GM18508 (cell line): ENCODE data around the gene ZBED5.
"Not testable (repeated sequence)": the region's sequence is repeated elsewhere in the genome, so short reads cannot be mapped to it uniquely, and the experiment has no call there.

Experiments used
- ATAC-seq: cut with Tn5 transposase; IDR thresholded peaks from one replicate; pipeline ENCODE4 v1.9.1; 2021; ENCODE audit warnings: moderate number of reproducible peaks; ENCODE audit not compliant: insufficient read depth, unreplicated experiment

ZBED5 gene

DNA sequence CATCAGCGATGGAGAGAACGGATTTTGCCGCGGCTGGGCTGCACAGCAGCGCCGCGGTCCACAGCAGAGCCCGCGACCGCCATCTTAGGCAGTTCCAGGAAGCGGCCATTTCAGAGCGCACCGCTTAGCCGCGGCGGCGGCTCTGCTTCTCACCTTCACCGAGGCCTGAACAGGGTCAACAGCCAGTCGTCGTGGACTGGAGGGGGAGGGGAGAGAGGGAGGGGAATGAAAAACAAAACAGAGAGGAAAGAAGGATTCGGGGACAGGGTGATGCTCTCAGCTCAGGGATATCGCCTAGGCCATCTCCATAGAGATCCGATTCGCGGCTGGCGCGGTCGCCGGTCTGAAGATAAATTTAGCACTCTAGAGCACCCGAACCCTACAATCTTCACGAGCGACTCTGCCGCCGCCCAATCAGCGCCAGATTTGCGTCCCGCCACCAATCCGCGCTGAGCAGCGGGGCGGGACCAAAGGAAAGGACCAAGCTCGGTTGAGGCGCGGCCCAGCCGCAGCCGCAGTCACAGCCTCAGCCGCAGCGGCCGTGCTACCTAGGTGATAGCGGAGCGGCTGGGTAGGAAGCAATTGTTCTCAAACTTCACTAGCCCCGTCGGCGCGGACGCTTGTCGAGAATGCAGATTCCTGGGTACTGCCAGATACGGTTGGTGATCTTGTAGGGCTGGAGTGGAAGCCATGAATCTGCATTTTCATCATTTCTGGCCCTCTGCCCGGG, at the start of gene ZBED5:
TSS of gene ZBED5 (minus strand) at position 345 of the 730 bp plus-strand sequence. CDS start 3,108 bp downstream, outside the sequence.
- ATAC-seq = peak; percentile 80

DNA sequence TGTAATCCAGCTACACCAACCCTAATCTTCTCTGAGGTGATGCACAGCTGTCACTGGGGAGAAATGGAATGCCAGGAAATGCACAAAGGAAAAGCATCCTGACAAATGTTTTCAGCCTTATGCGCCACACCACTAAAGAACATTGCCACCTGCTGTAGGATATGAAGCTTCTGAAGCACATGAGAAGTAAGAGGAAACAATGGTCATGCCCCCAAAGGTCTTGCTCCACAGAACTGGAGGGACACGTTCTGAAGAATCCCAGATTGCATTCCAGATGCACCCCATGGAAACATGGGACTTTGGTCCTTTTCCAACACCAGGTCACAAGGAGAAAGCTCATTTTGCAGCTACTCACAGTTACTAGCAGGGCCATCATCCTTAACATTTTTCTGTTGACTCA, 48.7 kb upstream of the ZBED5 start:
- ATAC-seq = no peak

DNA sequence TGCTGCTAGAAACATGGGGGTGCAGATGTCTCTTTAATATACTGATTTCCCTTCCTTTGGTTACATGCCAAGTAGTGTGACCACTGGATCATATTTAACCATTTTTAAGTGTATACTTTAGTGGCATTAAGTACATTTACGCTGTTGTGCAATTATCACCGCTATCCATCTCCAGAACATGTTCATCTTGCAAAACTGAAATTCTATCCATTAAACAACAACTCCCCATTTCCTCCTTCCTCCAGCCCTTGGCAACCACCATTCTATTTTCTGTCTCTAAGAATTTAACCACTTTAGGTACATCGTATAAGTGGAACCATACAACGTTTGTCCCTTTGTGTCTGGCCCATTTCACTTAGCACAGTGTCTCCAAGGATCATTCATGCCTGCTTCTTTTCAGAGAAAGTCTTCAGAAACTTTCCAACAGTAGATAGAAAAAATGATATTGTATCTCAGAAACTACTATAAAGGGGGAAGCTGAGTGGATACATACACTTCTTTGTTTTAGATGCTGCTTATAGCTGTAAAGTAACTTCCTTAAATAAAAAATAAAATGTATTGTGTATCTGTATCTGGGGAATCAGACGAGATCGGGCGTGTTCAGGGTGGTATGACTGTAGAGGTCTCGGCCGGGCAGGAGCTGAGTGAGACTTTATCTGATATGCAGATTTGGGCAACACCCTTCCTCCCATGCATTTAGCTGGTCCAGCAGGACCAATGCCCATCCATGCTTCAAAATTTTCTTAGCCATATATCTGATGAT, 44.6 kb upstream of the ZBED5 start:
- no peak for ATAC-seq

DNA sequence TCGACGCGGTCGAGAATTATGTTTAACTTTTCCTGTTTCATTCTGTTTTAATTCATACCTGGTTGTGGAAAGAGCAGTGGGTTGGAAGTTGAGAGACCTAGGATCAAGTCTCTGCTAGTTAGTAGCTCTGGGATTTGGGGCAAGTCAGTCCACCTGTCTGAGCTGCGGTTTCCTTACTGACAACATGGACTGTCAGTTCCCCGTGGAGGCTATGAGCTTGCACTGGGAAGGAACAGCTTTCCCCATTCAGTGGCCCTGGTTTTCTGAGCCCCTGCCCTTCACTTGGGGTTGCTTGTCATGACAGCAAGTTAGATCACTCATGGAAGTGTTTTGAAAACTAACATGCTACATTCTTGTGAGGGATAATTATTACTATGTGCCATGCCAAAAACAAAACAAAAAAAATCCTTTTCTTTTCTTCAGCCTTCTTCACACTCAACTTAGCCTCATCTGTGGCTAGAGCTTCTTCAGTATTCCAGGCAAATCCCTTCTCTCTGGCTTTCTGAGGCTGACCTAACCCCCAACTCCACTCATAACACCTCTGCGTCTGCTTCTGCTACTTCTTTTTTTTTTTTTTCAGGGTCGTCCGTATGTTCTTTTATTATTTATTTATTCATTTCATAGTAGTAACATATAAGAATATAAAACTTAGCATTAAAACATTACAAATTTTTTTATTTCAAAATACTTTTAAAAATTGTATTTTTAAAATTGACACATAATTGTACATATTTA, 43.0 kb upstream of the ZBED5 start:
- ATAC-seq = no peak

DNA sequence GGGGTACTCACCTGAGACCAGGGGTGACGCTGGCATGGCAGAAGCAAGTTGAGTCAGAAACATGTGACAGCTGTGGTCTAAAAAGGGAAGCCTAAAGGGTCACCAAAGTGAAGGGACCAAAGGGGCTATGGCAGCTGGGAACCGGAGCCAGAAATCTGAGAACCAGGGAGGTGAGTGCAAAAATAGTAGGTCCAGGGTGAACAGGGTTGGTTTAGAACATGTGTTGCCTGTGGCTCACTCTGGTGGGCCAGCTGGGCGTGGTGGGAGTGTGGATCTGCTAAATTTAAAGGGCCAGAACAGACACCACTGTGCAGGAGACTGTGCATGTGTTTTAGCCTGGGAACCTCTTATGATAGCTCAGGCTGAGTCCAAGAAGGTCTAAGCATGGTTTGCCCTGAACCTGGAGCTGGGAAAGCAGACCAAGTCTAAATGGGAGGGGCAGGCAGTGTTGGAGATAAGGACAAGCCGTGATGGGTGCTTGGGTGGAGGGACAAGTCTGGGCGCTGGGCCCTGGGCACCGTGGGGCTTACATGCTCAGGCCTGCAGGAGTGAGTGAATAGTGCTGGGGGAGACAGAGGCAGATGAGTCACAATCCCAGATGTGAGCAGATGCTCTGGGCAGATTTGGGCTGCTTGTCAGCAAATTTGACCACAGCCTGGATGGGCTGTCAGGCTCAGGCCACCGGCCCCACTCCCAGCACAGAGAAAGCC, 41.4 kb upstream of the ZBED5 start:
- ATAC-seq = no peak

DNA sequence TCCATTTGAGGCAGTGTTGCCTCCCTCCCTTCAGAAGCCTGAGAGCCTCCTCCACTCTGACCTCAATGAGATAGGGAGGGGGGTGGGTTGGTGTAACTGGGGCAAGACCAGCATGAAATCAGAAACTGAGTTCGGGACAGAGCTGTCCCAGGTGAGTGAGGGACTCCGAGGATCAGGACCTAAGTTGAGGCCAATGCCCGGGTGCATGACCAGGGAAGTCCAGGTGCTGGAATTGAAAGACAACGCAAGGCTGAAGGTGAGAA, 40.8 kb upstream of the ZBED5 start:
- ATAC-seq = no peak

DNA sequence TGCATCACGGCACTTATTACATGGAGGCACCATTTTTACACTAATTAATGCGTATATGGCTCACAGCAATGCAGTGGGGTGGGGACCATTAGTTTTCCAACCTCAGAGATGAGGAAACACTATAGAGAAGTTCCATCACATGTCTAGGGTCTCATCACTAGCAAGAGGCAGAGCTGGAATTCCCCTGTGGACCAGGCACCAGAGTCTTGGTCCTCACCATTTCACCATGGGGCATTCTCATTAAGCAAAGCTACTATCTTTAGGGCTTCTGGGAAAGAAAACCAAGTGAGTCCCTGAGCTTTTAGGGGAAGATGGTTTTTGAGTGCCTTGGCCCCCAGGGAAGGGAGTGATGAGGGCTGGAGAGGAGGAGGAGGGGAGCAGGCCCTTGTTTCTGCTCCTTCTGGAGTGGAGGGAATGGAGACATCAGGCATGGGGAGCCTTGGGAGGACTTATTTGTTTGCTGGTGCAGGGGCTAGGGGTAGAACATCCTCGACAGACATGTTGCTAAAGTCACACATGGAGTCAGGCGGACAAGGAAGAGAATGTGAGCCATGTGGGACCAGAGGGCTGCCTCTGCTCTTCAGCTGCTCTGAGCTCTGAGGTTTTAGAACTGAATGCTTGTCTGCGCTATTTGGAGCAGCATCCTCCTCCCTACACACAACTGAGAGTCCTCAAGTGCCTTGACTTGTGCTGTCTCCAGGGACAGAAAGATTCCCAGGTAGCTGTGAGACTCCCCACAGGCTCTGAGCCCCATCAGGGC, 40.3 kb upstream of the ZBED5 start:
- no peak for ATAC-seq

DNA sequence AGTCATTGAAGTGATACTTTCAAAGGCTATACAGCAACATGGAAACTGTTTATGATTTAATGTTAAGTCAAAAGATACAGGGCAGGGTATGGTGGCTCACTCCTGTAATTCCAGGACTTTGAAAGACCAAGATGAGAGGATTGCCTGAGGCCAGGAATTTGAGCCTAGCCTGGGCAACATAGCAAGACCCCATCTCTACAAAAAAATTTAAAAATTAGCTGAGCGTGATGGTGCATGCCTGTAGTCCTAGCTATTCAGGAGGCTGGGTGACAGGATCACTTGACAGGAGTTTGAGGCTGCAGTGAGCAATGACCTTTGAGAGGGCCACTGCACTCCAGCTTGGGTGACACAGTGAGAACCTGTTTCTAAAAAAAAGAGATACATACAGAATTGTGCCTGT, 39.3 kb upstream of the ZBED5 start:
- no peak for ATAC-seq

DNA sequence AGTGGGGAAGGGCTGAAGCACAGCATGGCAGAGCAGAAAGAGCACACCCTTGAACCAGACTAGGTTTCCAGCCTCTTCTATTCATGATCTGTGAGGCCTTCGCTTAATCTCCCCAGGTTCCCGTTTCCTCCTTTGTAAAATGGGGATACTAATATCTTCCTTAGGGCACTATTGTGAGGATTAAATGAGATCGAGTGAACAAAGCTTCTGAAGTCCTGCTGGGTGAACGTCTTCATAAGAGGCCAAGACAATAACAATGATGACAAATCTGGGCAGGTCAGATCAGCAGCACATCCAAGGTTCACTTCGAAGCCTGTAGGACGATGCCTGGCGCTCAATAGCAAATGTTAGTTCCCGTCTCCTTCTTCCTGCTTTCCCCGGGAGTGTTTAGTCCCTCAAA, 38.6 kb upstream of the ZBED5 start:
- ATAC-seq = no peak

DNA sequence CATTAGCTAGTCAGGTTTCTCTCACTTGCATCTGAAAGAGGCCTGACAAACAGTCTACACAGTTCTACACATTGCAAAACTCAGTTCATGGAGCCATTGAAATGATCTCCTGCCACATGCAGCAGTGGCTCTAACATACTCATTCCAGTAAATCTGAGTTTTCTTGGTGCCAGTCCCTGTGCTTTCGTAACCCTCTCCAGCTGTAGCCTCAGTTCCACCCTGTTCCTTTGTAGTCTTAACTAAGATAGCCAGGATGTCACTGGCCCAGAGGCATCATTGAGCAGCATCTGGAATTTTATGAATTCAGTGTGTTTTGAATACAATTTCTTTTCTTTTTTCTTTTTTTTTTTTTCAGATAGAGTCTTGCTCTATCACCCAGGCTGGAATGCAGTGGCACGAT, 37.4 kb upstream of the ZBED5 start:
- ATAC-seq = no peak

DNA sequence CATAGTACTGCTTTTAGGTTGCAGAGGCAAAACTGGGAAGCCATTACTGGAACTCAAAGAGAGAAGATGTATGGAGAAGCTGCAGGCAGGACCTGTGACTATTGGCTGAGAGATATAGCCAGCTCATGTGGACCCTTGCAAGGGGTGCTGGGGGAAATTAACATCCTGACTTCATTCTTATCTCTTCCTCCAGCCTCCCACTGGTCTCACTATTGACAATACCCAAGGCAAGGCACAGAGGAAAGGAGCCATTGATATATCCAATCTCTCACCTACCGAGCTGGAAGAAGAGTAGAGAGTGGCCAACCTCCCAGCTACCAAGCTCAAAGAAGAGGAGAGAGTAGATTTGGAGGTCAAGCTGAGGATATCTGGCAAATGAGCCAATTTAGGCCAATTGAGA, 36.8 kb upstream of the ZBED5 start:
- no peak for ATAC-seq

DNA sequence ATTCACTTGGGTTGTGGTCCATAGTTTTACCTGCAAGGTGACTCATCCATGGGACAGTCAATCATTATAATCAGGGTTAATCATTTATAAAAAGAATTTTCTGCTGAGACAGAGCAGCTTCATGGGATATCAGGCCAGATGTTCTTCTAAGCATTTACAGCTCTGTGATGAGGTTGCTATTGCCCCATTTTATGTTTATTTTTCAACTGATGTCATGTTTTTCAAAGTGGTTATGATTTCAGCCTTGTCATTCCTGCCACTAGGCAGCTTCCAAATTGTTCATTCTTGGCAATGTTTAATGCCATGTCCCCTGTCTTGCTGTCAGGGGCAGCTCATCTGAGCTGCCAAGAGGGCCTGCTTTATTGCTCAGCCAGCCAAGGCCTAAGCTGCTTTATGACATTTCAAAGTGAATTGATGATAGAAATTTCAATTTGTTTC, 35.9 kb upstream of the ZBED5 start:
- no peak for ATAC-seq

DNA sequence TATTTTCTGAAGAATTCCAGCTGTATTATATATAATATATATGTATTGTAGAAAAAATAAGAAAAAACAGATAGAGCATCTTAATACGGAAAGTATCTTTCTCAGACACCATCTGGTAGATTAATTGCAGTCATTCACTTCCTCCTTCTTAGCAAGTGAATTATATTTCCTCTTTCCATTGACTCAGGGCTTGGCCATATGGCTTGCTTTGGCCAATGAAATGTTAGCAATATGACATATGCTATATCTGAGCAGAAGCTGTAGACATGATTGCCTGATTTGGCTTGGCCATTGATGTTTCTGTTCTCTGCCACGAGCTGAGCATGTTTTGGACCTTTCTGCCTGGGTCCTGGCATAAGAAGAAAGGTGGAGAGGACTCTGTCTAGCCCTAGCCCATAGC, 34.4 kb upstream of the ZBED5 start:
- ATAC-seq = no peak

DNA sequence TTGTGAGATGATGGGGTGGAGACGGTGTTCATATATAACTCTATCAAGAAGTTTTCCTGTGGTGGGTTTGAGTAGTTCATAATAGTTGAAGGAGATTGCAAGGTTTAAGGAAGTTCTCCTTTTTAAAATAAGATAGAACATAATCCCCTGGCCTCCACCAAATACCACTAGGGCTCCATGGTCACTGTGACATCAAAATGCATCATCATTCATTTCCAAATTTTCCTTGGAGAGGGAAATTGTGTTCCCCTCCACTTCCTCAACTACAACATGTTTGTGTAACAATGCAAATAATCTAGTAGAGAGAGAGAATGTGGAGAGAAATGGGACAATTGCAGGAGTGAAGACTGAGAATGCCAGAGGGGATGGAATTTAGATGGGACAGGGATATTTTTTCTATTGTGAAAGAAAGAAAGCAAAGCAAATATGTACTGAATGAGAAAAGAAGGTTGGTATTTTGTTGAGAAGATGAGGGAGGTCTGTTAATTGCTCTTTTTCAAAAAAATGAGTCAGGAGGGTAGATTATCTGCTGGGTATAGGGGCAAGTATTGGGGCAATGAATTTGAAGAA, 33.4 kb upstream of the ZBED5 start:
- no peak for ATAC-seq

DNA sequence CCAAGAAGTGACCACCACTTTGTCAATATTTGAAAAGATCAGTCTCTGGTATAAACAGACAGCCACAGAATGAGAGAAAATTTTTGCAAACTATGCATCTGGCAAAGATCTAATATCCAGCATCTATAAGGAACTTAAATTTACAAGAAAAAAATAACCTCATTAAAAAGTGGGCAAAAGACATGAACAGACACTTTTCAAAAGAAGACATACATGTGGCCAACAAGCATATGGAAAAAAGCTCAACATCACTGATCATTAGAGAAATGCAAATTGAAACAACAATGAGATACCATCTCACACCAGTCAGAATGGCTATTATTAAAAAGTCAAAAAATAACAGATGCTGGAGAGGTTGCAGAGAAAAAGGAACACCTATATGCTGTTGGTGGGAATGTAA, 32.2 kb upstream of the ZBED5 start:
- ATAC-seq = not testable (repeated sequence)

DNA sequence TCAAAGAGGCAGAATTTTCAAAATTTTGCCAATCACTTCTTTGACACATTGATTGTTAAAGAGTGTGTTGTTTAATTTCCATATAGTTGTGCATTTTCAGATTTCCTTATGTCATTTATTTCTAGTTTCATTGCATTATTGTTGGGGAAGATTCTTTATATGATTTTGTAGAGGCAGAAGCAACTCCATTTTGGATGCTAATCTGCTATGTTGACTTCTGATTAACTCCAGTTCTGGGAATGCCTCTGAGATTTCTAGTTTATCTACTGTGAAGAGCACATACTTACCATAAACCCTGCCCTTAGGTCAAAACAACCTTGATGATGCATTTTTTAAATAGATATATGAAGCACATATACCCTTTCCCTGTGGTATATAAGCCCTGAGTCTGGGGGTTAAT, 29.5 kb upstream of the ZBED5 start:
- ATAC-seq = no peak

DNA sequence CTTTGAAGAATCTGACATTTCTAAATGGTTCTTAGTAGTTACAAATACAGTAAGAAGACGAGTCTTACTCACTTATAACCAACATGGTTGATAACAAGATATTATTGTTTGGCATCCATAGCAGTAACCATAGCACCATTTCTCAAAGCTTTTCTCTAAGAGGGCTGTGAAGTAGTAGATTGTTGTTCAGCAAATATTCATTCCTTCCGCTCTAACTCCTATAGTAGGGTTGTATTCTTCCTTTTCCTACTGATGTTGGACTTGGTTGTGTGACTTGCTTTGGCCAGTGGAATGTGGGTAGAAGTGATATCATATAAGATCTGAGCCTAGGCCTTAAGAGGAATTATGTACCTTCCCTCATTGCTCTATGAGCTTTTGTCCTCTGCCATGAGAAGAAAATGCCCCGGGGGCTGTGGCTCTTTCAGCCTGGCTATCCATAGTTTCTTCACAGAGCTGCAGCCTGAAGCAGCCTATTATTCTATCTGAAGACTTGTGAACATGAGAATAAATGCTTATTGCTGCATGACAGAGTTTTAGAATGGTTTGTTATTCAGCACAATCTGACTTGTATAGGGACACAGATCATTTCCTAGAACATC, 28.9 kb upstream of the ZBED5 start:
- no peak for ATAC-seq

DNA sequence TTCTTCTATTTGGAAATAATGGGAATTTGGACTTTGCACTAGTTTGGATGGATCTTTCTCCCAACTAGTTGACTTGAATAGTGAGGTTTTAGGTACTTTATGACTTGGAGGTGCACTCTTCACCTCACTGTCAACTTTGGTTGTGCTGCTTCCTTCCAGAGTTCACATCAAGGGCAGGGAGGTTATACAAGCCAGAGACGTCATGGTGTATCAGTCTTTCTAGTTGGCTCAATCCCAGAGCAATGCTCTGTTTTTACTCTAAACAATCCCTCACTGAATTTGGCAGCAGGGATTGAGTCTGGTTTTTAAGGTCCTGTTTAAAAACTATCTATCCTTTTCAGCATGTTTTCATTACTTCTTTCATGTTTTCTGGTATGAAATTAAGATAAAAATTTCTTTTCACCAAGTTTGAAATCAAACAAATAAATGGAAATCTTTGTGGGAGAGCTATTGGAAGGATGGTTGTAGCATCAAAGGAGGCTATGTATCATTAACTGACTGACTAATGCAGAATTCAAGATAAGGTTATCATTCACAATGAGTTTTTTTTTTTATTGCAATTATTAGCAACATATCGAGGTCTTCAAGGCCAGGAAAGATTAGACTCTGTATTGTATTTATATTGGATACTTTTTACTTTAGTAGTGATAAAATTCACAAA, 28.0 kb upstream of the ZBED5 start:
- no peak for ATAC-seq

DNA sequence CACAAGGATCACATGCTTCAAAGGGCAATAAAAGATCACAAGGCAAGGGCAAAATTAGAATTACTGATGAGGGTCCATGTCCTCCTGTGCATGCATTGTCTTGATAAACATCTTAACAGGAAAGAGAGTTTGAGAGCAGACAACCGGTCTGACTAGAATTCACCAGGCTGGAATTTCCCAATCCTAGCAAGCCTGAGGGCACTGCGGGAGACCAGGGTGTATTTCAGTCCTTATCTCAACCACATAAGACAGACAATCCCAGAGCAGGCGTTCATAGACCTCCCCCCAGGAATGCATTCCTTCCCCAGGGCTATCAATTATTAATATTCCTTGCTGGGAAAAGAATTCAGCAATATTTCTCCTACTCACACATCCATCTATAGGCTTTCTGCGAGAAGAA, 26.4 kb upstream of the ZBED5 start:
- ATAC-seq = not testable (repeated sequence)
